Measurements from ENCODE around the gene KIF19.
"Not testable (repeated sequence)": the region's sequence is repeated elsewhere in the genome, so short reads cannot be mapped to it uniquely, and the experiment has no call there.

KIF19 gene

DNA sequence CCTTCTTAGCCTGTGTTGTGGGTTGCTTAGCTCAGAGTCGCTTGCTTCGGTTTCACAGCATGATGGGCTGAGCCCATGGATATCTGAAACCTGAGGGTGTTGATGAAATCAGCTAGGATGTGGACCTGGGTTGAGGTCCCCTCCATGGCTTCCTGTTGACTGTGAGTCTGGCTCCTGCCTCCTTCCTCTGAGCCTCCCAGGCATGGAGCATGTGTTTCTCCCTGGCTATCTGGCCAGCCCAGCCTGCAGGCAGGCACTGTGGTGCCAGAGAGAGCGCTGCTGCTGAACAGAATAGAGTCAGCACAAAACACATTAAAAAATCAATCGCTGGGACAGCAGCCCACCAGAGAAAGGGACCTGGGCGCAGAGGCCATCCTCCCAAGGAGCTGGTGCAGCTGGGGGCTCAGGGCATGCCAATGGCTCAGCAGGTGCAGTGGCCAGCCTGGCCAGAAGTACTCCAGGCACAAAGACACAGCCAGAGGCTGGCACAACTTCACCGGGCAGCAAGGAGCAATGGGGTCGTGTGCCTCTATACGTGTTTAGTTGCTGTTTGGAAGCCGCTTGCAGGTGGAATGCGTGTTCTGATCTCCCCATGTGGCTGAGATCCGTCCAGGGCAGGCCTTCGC, 77.6 kb downstream of the KIF19 start:
- no peak overlapping the region for H3K4me3 ChIP-seq
- no peak overlapping the region for H3K27ac ChIP-seq

DNA sequence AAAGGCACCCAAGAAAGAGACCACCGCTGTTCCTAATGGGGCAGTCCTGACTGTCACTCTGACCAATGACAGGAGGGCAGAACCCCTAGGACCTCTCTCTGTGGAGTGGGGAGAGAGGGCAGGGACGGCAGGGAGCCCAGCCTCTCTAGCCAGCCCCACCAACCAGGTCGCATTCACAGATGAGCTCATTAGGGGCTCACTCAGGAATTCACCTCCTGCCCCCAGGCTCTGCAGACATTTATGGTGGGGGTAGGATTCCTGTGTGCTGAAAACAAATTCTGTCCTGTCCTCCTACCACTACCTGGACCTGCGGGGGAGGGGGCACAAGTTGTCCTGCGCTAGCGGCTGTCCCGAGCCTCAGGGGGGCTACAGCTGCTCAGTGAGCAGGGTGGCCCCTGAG, 78.2 kb downstream of the KIF19 start:
- Histone ChIP-seq H3K4me3 (no peak overlapping the region), H3K27ac (no peak overlapping the region)

DNA sequence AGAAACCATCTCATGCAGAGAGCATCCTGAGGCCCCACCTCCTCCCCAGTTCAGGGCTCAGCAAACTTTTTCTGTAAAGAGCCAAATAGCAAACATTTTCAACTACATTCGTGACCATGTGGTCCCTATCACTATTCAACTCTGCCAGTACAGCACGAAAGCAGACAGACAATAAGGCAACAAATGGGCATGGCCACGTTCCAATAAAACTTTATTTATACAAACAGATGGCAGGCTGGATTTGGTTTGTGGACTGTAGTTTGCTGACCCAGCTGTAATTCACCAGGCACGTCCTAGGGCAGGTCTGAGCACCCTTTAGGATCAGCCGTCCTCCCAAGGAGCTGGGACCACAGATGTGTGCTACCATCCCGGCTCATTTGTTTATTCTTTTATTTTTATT, 78.8 kb downstream of the KIF19 start:
- Histone ChIP-seq H3K27ac (no peak overlapping the region), H3K4me3 (no peak overlapping the region)

DNA sequence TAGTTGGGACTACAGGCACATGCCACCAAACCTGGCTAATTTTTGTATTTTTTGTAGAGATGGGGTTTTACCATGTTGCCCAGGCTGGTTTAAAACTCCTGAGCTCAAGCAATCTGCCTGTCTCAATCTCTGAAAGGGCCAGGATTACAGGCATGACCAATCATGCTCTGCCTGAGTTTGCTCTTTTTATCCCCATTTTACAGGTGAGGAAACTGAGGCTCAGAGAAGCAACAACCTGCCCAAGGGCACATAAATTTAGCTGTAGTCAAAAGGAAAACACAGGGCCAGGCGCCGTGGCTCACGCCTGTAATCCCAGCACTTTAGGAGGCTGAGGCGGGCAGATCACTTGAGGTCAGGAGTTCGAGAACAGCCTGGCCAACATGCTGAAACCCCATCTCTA, 79.3 kb downstream of the KIF19 start:
- H3K27ac ChIP-seq = not testable (repeated sequence)

More for the DNA sequence above, 79.3 kb downstream of the KIF19 start:
- H3K4me3 ChIP-seq = not testable (repeated sequence)
